ENCODE measurements around the gene ANKRD44.

Gene ANKRD44

DNA sequence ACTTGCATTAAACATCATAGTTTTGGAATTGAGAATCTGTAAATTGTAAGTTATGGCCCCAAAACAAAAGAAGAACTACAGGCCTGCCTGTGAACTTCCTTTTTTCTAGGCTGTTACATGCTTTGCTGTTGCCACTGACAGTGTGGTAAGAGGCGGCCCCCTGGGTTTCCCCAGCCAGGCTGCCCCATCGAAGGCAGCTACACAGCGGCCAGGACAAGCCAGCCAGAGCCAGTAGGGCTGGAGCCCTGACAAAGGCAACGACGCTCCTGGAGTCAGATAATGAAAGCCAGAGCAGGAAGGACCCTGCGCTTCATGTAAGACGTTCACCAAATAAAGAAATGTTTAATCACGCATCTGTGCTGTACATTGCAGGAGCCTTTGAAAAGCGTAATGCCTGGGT lies 55.0 kb downstream of the ANKRD44 start:
- DNase-seq (ENCODE audit: low spot score in 2 of 2), result peak; percentile 69 to 75
- Mint-ChIP-seq H3K9me3 (no peaks in the 10 kb centered on the region), H3K4me3 (peak overlapping the region; percentile 81), H3K36me3 (peaks cover 8% of the 10 kb centered on the region), H3K27ac (peak overlapping the region; percentile 99), H3K27me3 (no peaks in the 10 kb centered on the region), H3K4me1 (peaks cover 50% of the 10 kb centered on the region)
- ATAC-seq (ENCODE audit: low read depth), result peak; percentile 96

- Mint-ChIP-seq H3K36me3 (peaks cover 6% of the 10 kb centered on the region), H3K9me3 (no peaks in the 10 kb centered on the region), H3K27ac (peak overlapping the region; percentile 99), H3K4me1 (peaks cover 56% of the 10 kb centered on the region), H3K27me3 (no peaks in the 10 kb centered on the region), H3K4me3 (peak overlapping the region; percentile 81)
- DNase-seq (ENCODE audit: low spot score in 2 of 2) (peak in 1 of 2 donors; percentile 22), ATAC-seq (ENCODE audit: low read depth) (peak; percentile 38)
Observed at GRCh38 chr2:197254776-197255530, 55.6 kb downstream of the ANKRD44 start.

DNA sequence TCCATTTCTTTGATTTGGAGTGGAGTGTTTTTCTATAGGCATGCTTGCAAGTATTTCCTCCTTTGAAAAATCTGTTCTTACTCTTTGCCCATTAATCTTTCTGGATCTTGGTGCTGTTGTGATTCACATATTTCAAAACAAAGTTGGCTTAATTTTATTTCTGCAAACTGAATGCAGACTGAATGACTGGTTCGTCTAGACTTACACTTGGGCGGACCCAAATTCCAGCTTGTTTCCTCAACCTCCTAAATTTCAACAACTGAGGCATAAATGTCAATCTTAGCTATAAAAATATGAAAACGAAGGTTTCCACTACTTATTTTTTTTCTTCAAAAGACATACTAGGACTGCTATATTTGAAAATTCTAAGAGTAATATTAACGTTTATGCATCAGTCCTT lies 59.0 kb downstream of the ANKRD44 start:
- H3K9me3 Mint-ChIP-seq, result no peaks in the 10 kb centered on the region
- H3K36me3 Mint-ChIP-seq, result peaks cover 8% of the 10 kb centered on the region
- H3K4me3 Mint-ChIP-seq, result peak overlapping the region; percentile 54
- no peak for ATAC-seq (ENCODE audit: low read depth)
- H3K27ac Mint-ChIP-seq, result peak overlapping the region; percentile 82
- DNase-seq (ENCODE audit: low spot score in 2 of 2), result no peak
- H3K27me3 Mint-ChIP-seq, result no peaks in the 10 kb centered on the region
- H3K4me1 Mint-ChIP-seq, result peaks cover 52% of the 10 kb centered on the region

DNA sequence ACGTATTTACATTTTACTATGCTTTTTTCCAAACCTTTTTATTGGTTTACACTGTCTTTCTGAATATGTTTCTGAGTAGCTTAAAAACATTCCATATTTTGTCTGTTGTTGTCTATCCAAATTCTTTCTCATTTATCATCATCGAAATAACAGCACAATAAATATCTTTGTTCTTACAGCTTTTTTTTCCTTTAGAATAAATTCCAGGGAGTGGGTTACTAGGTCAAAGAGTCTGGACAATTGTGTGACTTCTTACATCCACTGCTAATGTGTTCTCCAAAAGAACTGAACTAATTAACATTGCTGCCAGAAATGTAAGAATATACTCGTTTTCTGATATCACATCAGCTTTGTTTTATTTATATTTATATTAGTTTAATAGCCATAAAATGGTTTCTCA lies 59.4 kb downstream of the ANKRD44 start:
- H3K9me3 Mint-ChIP-seq, result no peaks in the 10 kb centered on the region
- ATAC-seq (ENCODE audit: low read depth), result no peak
- DNase-seq (ENCODE audit: low spot score in 2 of 2), result no peak
- H3K4me3 Mint-ChIP-seq, result no peak overlapping the region
- peaks cover 11% of the 10 kb centered on the region for H3K36me3 Mint-ChIP-seq
- peak overlapping the region; percentile 82 for H3K27ac Mint-ChIP-seq
- H3K27me3 Mint-ChIP-seq, result no peaks in the 10 kb centered on the region
- peaks cover 53% of the 10 kb centered on the region for H3K4me1 Mint-ChIP-seq

DNA sequence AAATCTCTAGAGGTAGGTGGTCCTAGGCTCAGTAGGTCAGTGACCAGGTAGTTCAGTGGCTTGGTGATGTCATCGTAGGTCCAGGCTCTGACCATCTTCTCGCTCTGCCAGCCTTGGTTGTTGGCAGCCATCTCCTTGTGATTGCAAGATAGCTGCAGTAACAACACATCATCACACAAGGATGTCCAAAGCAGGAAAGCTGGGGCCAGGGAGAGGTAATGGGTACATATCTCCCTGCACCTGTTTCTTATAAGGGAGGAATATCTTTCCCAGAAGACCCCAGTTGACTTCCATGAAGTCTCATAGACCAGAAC lies 60.5 kb downstream of the ANKRD44 start:
- Mint-ChIP-seq H3K27me3 (no peaks in the 10 kb centered on the region), H3K4me1 (peaks cover 49% of the 10 kb centered on the region), H3K27ac (peak overlapping the region; percentile 82), H3K4me3 (no peak overlapping the region), H3K9me3 (no peaks in the 10 kb centered on the region), H3K36me3 (peaks cover 13% of the 10 kb centered on the region)
- no peak for DNase-seq (ENCODE audit: low spot score in 2 of 2)
- no peak for ATAC-seq (ENCODE audit: low read depth)

DNA sequence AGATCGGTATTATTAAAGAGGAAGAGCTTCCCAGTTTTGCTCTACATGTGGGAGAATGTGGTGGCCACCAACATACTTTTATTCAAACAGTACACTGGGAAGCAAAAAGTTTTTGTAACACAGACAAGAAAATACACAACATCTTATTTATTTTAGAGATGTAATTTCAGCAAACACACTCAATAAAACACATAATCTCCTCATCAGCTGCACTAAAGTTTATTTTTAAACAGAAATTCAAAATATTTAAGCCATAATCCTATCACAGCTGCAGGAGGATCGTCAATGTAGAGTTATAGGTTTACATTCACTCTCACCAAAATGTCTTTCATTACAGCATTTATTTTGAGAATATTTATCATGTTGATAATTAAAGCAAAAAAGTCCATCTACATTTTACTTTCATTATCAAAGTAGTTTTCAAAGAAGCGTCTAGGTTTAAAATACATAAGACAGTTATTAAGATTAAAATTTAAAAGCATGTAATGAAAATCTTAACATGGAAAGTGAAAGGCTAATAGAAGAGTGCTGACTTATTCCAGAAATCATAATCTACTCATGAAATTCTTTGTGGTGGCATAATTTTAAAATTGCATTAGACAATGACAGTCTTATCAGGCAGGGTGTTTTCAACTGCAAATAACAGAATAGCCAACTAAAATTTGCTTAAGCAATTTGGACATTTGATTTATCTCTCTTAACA lies 61.0 kb downstream of the ANKRD44 start:
- peaks cover 13% of the 10 kb centered on the region for H3K36me3 Mint-ChIP-seq
- H3K27me3 Mint-ChIP-seq, result no peaks in the 10 kb centered on the region
- H3K4me3 Mint-ChIP-seq, result no peak overlapping the region
- ATAC-seq (ENCODE audit: low read depth) (no peak), DNase-seq (ENCODE audit: low spot score in 2 of 2) (no peak)
- peak overlapping the region; percentile 82 for H3K27ac Mint-ChIP-seq
- H3K4me1 Mint-ChIP-seq, result peaks cover 46% of the 10 kb centered on the region
- no peaks in the 10 kb centered on the region for H3K9me3 Mint-ChIP-seq

DNA sequence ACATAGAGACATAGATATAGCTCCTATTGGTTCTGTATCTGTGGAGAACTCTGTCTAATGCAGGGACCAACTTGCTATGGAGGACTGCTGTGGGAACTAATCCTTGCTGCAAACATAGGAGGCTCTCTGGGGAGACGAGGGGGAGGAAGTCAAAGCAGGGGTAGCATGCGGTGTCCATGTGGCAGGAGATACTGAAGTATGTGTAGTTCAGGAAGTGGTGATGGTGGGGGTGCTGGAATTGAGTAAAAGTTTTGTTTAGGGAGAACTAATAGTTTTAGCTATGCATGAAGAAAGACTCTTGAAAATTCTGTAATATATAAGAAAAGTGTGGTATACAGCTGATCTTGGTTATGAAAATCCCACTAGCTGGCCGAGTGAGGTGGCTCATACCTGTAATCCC lies 62.0 kb downstream of the ANKRD44 start:
- no peaks in the 10 kb centered on the region for H3K27me3 Mint-ChIP-seq
- peaks cover 52% of the 10 kb centered on the region for H3K4me1 Mint-ChIP-seq
- peak overlapping the region; percentile 74 for H3K4me3 Mint-ChIP-seq
- no peaks in the 10 kb centered on the region for H3K9me3 Mint-ChIP-seq
- ATAC-seq (ENCODE audit: low read depth) (peak; percentile 42), DNase-seq (ENCODE audit: low spot score in 2 of 2) (no peak)
- peak overlapping the region; percentile 79 for H3K27ac Mint-ChIP-seq
- peaks cover 18% of the 10 kb centered on the region for H3K36me3 Mint-ChIP-seq

DNA sequence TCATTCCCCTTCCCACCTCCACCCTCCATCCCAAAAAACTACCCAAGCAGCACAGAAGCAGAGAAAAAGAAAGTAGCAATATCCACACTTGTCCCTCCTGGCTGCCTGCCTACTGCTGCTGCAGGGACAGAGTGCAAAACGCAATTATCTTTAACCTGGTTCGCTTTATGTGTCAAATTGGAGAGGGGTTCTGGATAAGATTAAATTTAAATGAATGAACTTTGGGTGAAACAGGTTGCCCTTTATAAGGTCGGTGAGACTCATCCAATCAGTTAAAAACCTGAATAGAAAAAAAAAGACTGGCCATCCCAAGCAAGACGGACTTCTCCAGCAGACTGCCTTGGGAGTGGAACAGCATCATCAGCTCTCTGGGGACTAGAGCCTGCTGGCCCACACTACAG lies 62.6 kb downstream of the ANKRD44 start:
- no peaks in the 10 kb centered on the region for H3K27me3 Mint-ChIP-seq
- DNase-seq (ENCODE audit: low spot score in 2 of 2) (no peak), ATAC-seq (ENCODE audit: low read depth) (no peak)
- no peak overlapping the region for H3K27ac Mint-ChIP-seq
- no peaks in the 10 kb centered on the region for H3K9me3 Mint-ChIP-seq
- no peak overlapping the region for H3K4me3 Mint-ChIP-seq
- peaks cover 18% of the 10 kb centered on the region for H3K36me3 Mint-ChIP-seq
- H3K4me1 Mint-ChIP-seq, result peaks cover 51% of the 10 kb centered on the region

- H3K9me3 Mint-ChIP-seq, result no peaks in the 10 kb centered on the region
- H3K27me3 Mint-ChIP-seq, result no peaks in the 10 kb centered on the region
- ATAC-seq (ENCODE audit: low read depth) (no peak), DNase-seq (ENCODE audit: low spot score in 2 of 2) (no peak)
- peaks cover 56% of the 10 kb centered on the region for H3K4me1 Mint-ChIP-seq
- no peak overlapping the region for H3K4me3 Mint-ChIP-seq
- peaks cover 18% of the 10 kb centered on the region for H3K36me3 Mint-ChIP-seq
- H3K27ac Mint-ChIP-seq, result peak overlapping the region; percentile 65
Observed at GRCh38 chr2:197247083-197247482, 63.5 kb downstream of the ANKRD44 start.

- Mint-ChIP-seq H3K27ac (peak overlapping the region; percentile 65), H3K27me3 (no peaks in the 10 kb centered on the region), H3K4me1 (peaks cover 52% of the 10 kb centered on the region), H3K36me3 (peaks cover 18% of the 10 kb centered on the region), H3K9me3 (no peaks in the 10 kb centered on the region), H3K4me3 (no peak overlapping the region)
- DNase-seq (ENCODE audit: low spot score in 2 of 2) (no peak), ATAC-seq (ENCODE audit: low read depth) (no peak)
Observed at GRCh38 chr2:197245829-197246804, 64.5 kb downstream of the ANKRD44 start.

- peak overlapping the region; percentile 88 for H3K27ac Mint-ChIP-seq
- DNase-seq (ENCODE audit: low spot score in 2 of 2) (no peak), ATAC-seq (ENCODE audit: low read depth) (no peak)
- H3K27me3 Mint-ChIP-seq, result no peaks in the 10 kb centered on the region
- peaks cover 51% of the 10 kb centered on the region for H3K4me1 Mint-ChIP-seq
- H3K9me3 Mint-ChIP-seq, result no peaks in the 10 kb centered on the region
- H3K36me3 Mint-ChIP-seq, result peaks cover 18% of the 10 kb centered on the region
- H3K4me3 Mint-ChIP-seq, result no peak overlapping the region
Observed at GRCh38 chr2:197244349-197244748, 66.2 kb downstream of the ANKRD44 start.

- Mint-ChIP-seq H3K9me3 (no peaks in the 10 kb centered on the region), H3K4me3 (no peak overlapping the region), H3K27ac (peak overlapping the region; percentile 82), H3K4me1 (peaks cover 57% of the 10 kb centered on the region), H3K36me3 (peaks cover 24% of the 10 kb centered on the region), H3K27me3 (no peaks in the 10 kb centered on the region)
- DNase-seq (ENCODE audit: low spot score in 2 of 2) (no peak), ATAC-seq (ENCODE audit: low read depth) (no peak)
Observed at GRCh38 chr2:197242719-197243118, 67.9 kb downstream of the ANKRD44 start.

- Mint-ChIP-seq H3K36me3 (peaks cover 19% of the 10 kb centered on the region), H3K4me1 (peaks cover 57% of the 10 kb centered on the region), H3K9me3 (no peaks in the 10 kb centered on the region), H3K27ac (no peak overlapping the region), H3K4me3 (no peak overlapping the region), H3K27me3 (no peaks in the 10 kb centered on the region)
- ATAC-seq (ENCODE audit: low read depth) (peak; percentile 53), DNase-seq (ENCODE audit: low spot score in 2 of 2) (no peak)
Observed at GRCh38 chr2:197241596-197241995, 69.0 kb downstream of the ANKRD44 start.

- H3K27ac Mint-ChIP-seq, result peak overlapping the region; percentile 89
- no peak for DNase-seq (ENCODE audit: low spot score in 2 of 2)
- H3K36me3 Mint-ChIP-seq, result peaks cover 16% of the 10 kb centered on the region
- peak overlapping the region; percentile 68 for H3K4me3 Mint-ChIP-seq
- no peak for ATAC-seq (ENCODE audit: low read depth)
- peaks cover 58% of the 10 kb centered on the region for H3K4me1 Mint-ChIP-seq
- no peaks in the 10 kb centered on the region for H3K27me3 Mint-ChIP-seq
- H3K9me3 Mint-ChIP-seq, result no peaks in the 10 kb centered on the region
Observed at GRCh38 chr2:197241153-197241552, 69.4 kb downstream of the ANKRD44 start.

Measured in memory B cell (primary cell).